Transverse colon (tissue), 3 donors: ENCODE measurements around the gene DGKZ.

Source experiments
- CTCF ChIP-seq, 5 experiments: fragments of 200-600 bp in 3 of 5; fragments of 450-650 bp in 2 of 5; sonication (generic) in 3 of 5; IDR thresholded peaks; 1 replicate in 2 of 5; 2 replicates in 3 of 5; pipeline ENCODE4 v1.5.1; 2016 to 2017; ENCODE audit warnings: antibody characterized with exemption in 5 of 5, inconsistent platforms in 3 of 5, mild to moderate bottlenecking in 2 of 5, moderate library complexity in 1 of 5
- EP300 ChIP-seq: sonication (generic); formaldehyde crosslinking; IDR thresholded peaks from one replicate; pipeline ENCODE4 v1.6.1; 2017; ENCODE audit warnings: antibody characterized with exemption, low read depth

- TF ChIP-seq EP300 (no peak), CTCF (IDR thresholded peaks at IDR 0.05) (no peak)
These were observed 3.7 kb upstream of the DGKZ start for GRCh38 chr11:46343520-46343919.
